Natural killer cell (primary cell): ENCODE data around the gene CHAF1B. TPM values are rescaled to one million over a fixed set of nuclear protein-coding genes. Genes with fewer than 3 reads are reported as not detected.

Source experiments
- ATAC-seq, 3 donors: fragments of 150-1000 bp in 2 of 3; fragments of 200-7000 bp in 1 of 3; cut with Tn5 transposase; 1 replicate in 1 of 3; 2 replicates in 2 of 3; pipeline ENCODE4 v1.10.0; 2021; ENCODE audit warnings: mild to moderate bottlenecking in 2 of 3, moderate library complexity in 2 of 3
- DNase-seq, 2 donors: peaks; one replicate each; pipeline versions ENCODE4 v3.0.0 to v3.0.0-alpha.2; 2013 to 2021; ENCODE audit warnings: mixed read lengths in 1 of 2
- H3K27ac ChIP-seq: one replicate; pipeline ENCODE4 v1.5.1; 2013; ENCODE audit warnings: mild to moderate bottlenecking, low read length
- H3K27me3 ChIP-seq: one replicate; pipeline ENCODE4 v1.6.1; 2013; ENCODE audit warnings: low read length; ENCODE audit not compliant: control insufficient read depth, insufficient read depth
- H3K36me3 ChIP-seq: one replicate; pipeline ENCODE4 v1.6.1; 2013; ENCODE audit warnings: low read length; ENCODE audit not compliant: control insufficient read depth, insufficient read depth
- H3K4me1 ChIP-seq: one replicate; pipeline ENCODE4 v1.6.1; 2013; ENCODE audit warnings: low read length; ENCODE audit not compliant: control insufficient read depth, insufficient read depth
- H3K4me3 ChIP-seq: one replicate; pipeline ENCODE4 v1.5.1; 2013; ENCODE audit warnings: low read length
- H3K9me3 ChIP-seq: one replicate; pipeline ENCODE4 v1.6.1; 2013; ENCODE audit warnings: low read length; ENCODE audit not compliant: control insufficient read depth, insufficient read depth
- H3K27ac Mint-ChIP-seq, 2 donors: one replicate each; pipeline ENCODE4 v1.8.0; 2022; ENCODE audit warnings: mild to moderate bottlenecking in 2 of 2, mixed read lengths in 2 of 2, moderate library complexity in 1 of 2
- H3K27me3 Mint-ChIP-seq, 2 donors: one replicate each; pipeline ENCODE4 v1.8.0; 2022; ENCODE audit warnings: low read depth in 2 of 2, mixed read lengths in 2 of 2
- H3K36me3 Mint-ChIP-seq: one replicate; pipeline ENCODE4 v1.8.0; 2022; ENCODE audit warnings: mixed read lengths
- H3K4me1 Mint-ChIP-seq, 2 donors: one replicate each; pipeline ENCODE4 v1.8.0; 2022; ENCODE audit warnings: mixed read lengths in 2 of 2
- H3K4me3 Mint-ChIP-seq: one replicate; pipeline ENCODE4 v1.8.0; 2022; ENCODE audit warnings: mild to moderate bottlenecking, moderate library complexity, mixed read lengths
- H3K9me3 Mint-ChIP-seq, 2 donors: one replicate each; pipeline ENCODE4 v1.8.0; 2022; ENCODE audit warnings: mixed read lengths in 2 of 2
- CTCF ChIP-seq: fragments of 200-600 bp; IDR thresholded peaks from one replicate; pipeline ENCODE4 v1.8.0; 2022; ENCODE audit warnings: antibody characterized with exemption
- WGBS: methylation state at CpG from one replicate; pipeline ENCODE4 v1.1.7; 2013; ENCODE audit warnings: missing lambda C conversion rate; ENCODE audit not compliant: insufficient coverage; 5-methylcytosine and 5-hydroxymethylcytosine counted together
- intact Hi-C: fragments of 100-400 bp; cut with micrococcal nuclease; formaldehyde crosslinking; loops from one replicate; pipeline ENCODE4 v1.14.2; 2022
- total RNA-seq, 4 donors: library from RNA; stranded (reverse); fragments of 120-200 nt in 1 of 4; gene quantifications; one replicate each; pipeline versions ENCODE4 v1.2.3 to v1.2.4, GENCODE V29; 2013 to 2022

The CHAF1B gene
- total RNA-seq, 3 donors from 2014 or later (not counting 1 experiment from before 2014, with no cell fraction given): 7.6 to 7.9 (median 7.7) TPM

GRCh38 chr21:36433059-36433709 is 48.0 kb downstream of the CHAF1B start:
- Mint-ChIP-seq H3K9me3 (no peaks in the 10 kb centered on the region), H3K36me3 (no peaks in the 10 kb centered on the region), H3K4me3 (no peak overlapping the region), H3K27me3 (peaks cover 0 to 5% of the 10 kb centered on the region in 2 donors), H3K27ac (no peak overlapping the region), H3K4me1 (peaks cover 15 to 30% of the 10 kb centered on the region in 2 donors)
- Histone ChIP-seq H3K27ac (no peak overlapping the region), H3K27me3 (no peaks in the 10 kb centered on the region), H3K9me3 (no peaks in the 10 kb centered on the region), H3K36me3 (no peaks in the 10 kb centered on the region), H3K4me1 (peaks cover 19% of the 10 kb centered on the region), H3K4me3 (no peak overlapping the region)
- TF ChIP-seq CTCF: no peak
- ATAC-seq (no peak), DNase-seq (no peak)
- WGBS: 86% methylated on average over 5 of the region's 7 CpGs
- intact Hi-C loops: no loop called here

- peaks cover 15 to 22% of the 10 kb centered on the region in 2 donors for H3K4me1 Mint-ChIP-seq
- intact Hi-C loops: no loop called here
- WGBS: 84% methylated on average over 6 of the region's 6 CpGs
These were observed 49.0 kb downstream of the CHAF1B start for GRCh38 chr21:36434144-36434543.

GRCh38 chr21:36436829-36437744 is 51.9 kb downstream of the CHAF1B start:
- Mint-ChIP-seq H3K27ac (no peak overlapping the region), H3K36me3 (no peaks in the 10 kb centered on the region), H3K4me3 (no peak overlapping the region), H3K4me1 (peaks cover 0 to 4% of the 10 kb centered on the region in 2 donors), H3K9me3 (no peaks in the 10 kb centered on the region), H3K27me3 (peaks cover 0 to 5% of the 10 kb centered on the region in 2 donors)
- no peak overlapping the region for H3K4me3 ChIP-seq
- DNase-seq (no peak), ATAC-seq (no peak)
- H3K9me3 ChIP-seq: no peaks in the 10 kb centered on the region
- intact Hi-C loops: no loop called here
- no peaks in the 10 kb centered on the region for H3K4me1 ChIP-seq
- no peak for TF ChIP-seq CTCF
- 94% methylated on average over 4 of the region's 5 CpGs for WGBS
- no peaks in the 10 kb centered on the region for H3K36me3 ChIP-seq
- no peak overlapping the region for H3K27ac ChIP-seq
- no peaks in the 10 kb centered on the region for H3K27me3 ChIP-seq

More at GRCh38 chr21:36434144-36434543, 49.0 kb downstream of the CHAF1B start:
- no peak overlapping the region for H3K4me3 Mint-ChIP-seq
- H3K27ac Mint-ChIP-seq: no peak overlapping the region
- H3K27me3 Mint-ChIP-seq: peaks cover 0 to 5% of the 10 kb centered on the region in 2 donors
- H3K4me1 ChIP-seq: peaks cover 18% of the 10 kb centered on the region
- no peak overlapping the region for H3K27ac ChIP-seq
- DNase-seq (no peak), ATAC-seq (no peak)
- no peaks in the 10 kb centered on the region for H3K27me3 ChIP-seq
- no peaks in the 10 kb centered on the region for H3K9me3 ChIP-seq
- no peak for TF ChIP-seq CTCF
- no peaks in the 10 kb centered on the region for H3K9me3 Mint-ChIP-seq
- H3K36me3 ChIP-seq: no peaks in the 10 kb centered on the region
- no peaks in the 10 kb centered on the region for H3K36me3 Mint-ChIP-seq
- no peak overlapping the region for H3K4me3 ChIP-seq
